ENCODE measurements around the gene YBX3. TPM values are rescaled to one million over a fixed set of nuclear protein-coding genes. Genes with fewer than 3 reads are reported as not detected.
"Not testable (repeated sequence)": the region's sequence is repeated elsewhere in the genome, so short reads cannot be mapped to it uniquely, and the experiment has no call there.

The YBX3 gene
- 998 TPM for total RNA-seq
- long read RNA-seq, transcript YBX3-202 (9 exons, 1,708 nt) = major isoform, 1,527 of 3,223 reads
- long read RNA-seq, transcript YBX3-206 (4 exons, 840 nt) = minor isoform, 7 of 3,223 reads
- long read RNA-seq, transcript YBX3-201 (10 exons, 1,796 nt) = minor isoform, 1,358 of 3,223 reads
- long read RNA-seq, partial matches to known transcripts = 62 of 3,223 reads
- long read RNA-seq, other reads (novel, unspliced or antisense) = 267 of 3,223 reads

DNA sequence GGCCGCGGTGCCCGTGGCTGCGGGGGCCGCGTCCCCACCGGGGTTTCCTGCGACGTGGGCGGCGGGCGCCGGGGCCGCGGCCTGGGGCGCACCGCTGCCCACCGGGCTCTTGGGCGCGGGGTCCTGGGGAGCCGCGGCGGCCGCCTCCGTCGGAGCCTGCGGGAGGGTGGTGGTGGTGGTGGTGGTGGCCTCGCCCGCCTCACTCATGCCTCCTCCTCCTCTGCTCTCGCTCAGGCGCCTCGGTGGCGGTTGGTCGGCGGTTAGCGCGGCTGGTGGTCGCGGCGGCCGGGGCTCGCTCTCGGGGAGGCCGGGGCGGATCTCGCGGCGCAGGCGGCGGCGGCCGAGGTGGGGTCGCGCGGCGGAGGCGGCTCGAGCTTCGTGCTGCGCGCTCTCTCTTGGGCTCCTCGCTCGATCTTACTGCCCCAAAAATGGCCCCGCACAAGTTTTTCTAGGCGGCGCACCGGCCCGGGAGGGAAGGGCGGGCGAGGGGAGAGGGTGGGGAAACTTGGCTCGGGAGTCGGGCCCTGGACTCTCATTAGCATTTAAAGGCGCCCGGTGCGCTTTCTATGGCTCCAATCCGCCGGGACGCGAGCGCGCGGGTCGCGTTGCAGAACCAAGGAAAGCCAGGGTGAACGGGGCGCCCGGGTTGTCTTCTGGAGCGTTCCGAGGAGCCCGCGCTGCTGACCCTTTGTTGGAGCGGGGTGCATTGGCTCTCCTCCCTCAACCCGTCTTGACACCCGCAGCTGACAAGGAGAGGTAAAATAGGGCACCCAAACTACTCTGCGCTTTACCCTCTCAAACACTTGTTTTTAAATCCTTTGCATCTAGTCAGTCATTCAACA, at the start of gene YBX3:
TSS of gene YBX3 (minus strand) at position 419 of the 842 bp plus-strand sequence. CDS start at position 207, 212 bp downstream.
- peak; percentile 93 for DNase-seq (ENCODE audit: low spot score)
- intact Hi-C loops (cut with DNase I) = loop anchor here (1.0 to 10.0 kb wide), 4 partner anchors 27 to 510 kb away; partner anchors contain the start of genes GABARAPL1 and MAGOHB

DNA sequence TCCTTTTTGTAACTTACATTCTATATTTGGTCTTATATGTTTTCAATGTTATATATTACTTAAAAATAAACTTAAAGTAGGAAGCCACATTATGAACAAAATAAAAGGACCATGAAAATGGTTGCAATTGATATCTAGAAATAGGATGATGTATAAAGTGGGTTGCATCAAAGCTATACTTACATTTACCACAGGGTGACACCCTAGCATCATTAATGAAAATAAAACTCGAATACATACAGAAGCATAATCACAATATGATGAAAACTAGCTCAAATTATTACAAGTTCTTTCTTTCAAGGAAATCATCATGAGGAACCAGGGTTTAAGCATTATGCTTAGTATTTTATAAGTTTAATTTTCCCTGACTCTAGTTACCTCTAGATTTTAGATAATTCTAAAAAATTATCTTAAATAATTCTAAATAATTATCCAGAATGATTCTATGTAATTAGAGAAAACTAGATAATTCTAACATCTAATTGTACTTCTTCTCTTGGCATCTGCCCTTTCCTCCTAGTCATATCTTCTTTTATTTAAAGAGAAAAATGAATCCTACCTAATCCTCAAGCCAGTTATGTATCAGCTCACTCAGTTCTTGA, 48.1 kb upstream of the YBX3 start:
- intact Hi-C loops (cut with DNase I) = loop anchor here (2.0 kb wide), 2 partner anchors 428 to 716 kb away; no protein-coding TSS in a partner anchor
- no peak for DNase-seq (ENCODE audit: low spot score)

GRCh38 chr12:10759657-10760056, 36.5 kb upstream of the YBX3 start:
- intact Hi-C loops (cut with DNase I) = no loop called here

DNA sequence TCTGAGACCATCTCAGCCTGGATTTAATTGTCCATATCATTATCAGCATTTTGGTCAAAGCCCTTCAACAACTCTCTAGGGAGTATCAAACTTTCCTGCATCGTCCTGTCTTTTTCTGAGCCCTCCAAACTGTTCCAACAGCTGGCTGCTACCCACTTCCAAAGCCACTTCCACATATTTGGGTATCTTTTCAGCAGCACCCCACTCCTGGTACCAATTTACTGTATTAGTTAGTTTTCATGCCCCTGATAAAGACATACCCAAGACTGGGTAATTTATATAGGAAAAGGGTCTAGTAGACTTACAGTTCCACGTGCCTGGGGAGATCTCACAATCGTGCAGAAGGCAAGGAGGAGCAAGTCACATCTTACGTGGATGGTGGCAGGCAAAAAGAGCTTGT, 33.1 kb upstream of the YBX3 start:
- DNase-seq (ENCODE audit: low spot score) = no peak
- intact Hi-C loops (cut with DNase I) = no loop called here

More at GRCh38 chr12:10759657-10760056, 36.5 kb upstream of the YBX3 start:
- DNase-seq (ENCODE audit: low spot score) = no peak

GRCh38 chr12:10753059-10753458, 29.9 kb upstream of the YBX3 start:
- intact Hi-C loops (cut with DNase I) = loop anchor here (5.0 kb wide), 1 partner anchor 141 kb away; the partner anchor contains the start of gene MAGOHB
- DNase-seq (ENCODE audit: low spot score) = no peak

DNA sequence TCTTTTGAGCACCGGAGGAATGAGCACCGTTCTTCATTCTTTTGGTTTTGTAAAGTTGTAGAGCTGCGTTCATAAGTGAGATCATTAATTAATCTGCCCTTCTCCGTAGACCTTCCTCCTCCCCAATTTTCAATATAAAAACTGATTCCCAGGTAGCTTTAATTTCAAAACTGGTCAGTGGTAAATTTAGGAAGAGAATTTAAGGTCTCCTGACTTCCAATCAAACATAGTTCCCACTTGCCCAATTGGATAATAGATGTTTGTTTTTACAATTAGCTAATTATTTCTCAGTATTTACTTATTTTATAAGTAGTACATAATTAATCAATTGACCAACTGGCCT, 27.2 kb upstream of the YBX3 start:
- intact Hi-C loops (cut with DNase I) = loop anchor here (1.0 to 5.0 kb wide), 2 partner anchors 27 to 138 kb away; partner anchors contain the start of genes MAGOHB and YBX3
- no peak for DNase-seq (ENCODE audit: low spot score)

DNA sequence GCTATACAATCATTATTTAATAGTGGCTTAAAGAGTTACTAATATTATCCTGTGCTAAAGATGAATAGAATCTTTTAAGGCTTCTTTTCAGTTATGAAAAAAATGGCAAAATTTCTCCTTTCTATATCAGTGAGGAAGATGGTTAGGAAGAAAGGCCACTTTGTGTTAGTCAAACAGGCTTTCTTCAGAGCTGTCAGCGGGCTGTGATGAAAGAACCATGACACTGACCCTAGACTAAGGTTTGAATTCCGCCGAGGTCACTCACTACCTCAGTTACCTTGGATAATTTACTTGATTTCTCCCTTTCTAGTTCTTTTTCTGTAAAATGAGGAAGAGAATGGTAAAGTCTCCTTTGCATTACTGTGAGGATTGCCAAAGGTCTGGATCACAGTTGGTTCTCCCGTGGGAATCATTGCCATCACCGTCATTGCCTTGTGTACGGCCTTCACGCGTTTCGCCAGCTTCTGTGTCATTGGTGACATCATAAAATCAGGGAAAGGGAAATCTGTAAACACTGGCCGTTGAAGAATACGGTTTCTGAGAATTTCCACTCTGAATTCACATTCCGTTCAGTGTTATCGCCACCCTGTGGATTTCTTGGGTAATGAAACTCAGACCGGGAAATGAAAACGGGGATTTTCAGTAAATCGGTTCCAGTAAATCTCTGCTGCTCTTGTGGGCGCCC, 26.7 kb upstream of the YBX3 start:
- DNase-seq (ENCODE audit: low spot score) = no peak
- intact Hi-C loops (cut with DNase I) = loop anchor here (1.0 to 5.0 kb wide), 2 partner anchors 27 to 138 kb away; partner anchors contain the start of genes MAGOHB and YBX3

DNA sequence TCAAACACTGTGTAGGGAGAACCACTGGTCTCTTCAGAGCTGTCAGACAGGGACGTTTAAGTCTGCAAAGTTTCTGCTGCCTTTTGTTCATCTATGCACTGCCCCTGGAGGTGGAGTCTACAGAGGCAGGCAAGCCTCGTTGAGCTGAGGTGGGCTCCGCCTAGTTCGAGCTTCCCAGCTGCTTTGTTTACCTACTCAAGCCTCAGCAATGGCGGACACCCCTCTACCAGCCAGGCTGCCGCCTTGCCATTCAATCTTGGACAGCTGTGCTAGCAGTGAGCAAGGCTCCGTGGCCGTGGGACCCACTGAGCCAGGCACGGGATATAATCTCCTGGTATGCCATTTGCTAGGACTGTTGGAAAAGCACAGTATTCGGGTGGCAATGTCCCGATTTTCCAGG, 24.6 kb upstream of the YBX3 start:
- no peak for DNase-seq (ENCODE audit: low spot score)
- intact Hi-C loops (cut with DNase I) = loop anchor here (2.0 kb wide), 1 partner anchor 73 kb away; the partner anchor contains the start of gene STYK1

DNA sequence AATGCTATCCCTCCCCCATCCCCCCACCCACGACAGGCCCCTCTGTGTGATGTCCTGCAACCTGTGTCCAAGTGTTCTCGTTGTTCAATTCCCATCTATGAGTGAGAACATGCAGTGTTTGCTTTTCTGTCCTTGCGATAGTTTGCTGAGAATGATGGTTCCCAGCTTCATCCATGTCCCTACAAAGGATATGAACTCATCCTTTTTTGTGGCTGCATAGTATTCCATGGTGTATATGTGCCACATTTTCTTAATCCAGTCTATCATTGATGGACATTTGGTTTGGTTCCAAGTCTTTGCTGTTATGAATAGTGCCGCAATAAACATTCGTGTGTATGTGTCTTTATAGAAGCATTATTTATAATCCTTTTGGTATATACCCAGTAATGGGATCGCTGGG, 20.3 kb upstream of the YBX3 start:
- DNase-seq (ENCODE audit: low spot score); intact Hi-C loops (cut with DNase I): not testable (repeated sequence)

DNA sequence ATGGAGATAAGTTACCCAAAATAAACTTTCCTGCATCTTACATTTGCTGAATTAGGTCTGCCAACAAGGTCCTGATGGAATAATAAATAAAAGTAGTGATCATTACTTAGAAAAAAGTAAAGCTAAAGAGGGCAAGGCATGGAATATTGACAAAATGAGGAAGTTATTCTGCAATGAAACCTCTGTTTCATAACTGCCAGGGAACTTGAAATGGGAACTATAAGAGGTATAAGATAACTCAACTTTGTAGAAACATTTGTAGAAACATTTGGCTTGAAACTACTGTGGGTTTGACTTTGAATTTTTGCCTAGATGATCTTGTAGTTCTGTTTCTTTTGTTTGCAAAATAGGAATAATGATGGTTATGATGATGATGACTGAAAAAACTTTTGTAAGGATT, 18.7 kb upstream of the YBX3 start:
- DNase-seq (ENCODE audit: low spot score) = no peak
- intact Hi-C loops (cut with DNase I) = no loop called here

GRCh38 chr12:10740182-10740581, 17.1 kb upstream of the YBX3 start:
- intact Hi-C loops (cut with DNase I) = no loop called here
- no peak for DNase-seq (ENCODE audit: low spot score)

GRCh38 chr12:10739157-10740118, 16.3 kb upstream of the YBX3 start:
- no peak for DNase-seq (ENCODE audit: low spot score)
- intact Hi-C loops (cut with DNase I) = no loop called here

- intact Hi-C loops (cut with DNase I) = no loop called here
Measured at GRCh38 chr12:10737249-10737648, 14.1 kb upstream of the YBX3 start.

DNA sequence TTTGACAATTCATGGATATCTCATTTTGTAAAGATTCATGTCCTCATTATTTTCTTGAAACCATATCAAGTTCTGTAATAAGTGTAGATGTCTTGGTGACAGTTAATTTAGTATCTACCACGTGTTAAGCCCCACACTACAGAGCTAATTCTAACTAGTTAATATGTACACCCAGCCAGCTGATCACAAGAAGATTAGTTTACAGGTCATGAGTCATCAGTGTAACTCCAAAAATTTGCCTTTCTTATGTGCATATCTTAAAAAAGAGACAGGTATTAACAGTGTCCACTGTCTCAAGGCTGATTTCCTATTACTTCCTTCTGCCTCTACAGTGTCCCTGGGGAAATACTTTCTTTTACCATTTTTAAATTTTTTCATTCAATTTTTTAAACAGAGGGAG, 13.3 kb upstream of the YBX3 start:
- intact Hi-C loops (cut with DNase I) = no loop called here
- no peak for DNase-seq (ENCODE audit: low spot score)

More at GRCh38 chr12:10737249-10737648, 14.1 kb upstream of the YBX3 start:
- DNase-seq (ENCODE audit: low spot score) = no peak

DNA sequence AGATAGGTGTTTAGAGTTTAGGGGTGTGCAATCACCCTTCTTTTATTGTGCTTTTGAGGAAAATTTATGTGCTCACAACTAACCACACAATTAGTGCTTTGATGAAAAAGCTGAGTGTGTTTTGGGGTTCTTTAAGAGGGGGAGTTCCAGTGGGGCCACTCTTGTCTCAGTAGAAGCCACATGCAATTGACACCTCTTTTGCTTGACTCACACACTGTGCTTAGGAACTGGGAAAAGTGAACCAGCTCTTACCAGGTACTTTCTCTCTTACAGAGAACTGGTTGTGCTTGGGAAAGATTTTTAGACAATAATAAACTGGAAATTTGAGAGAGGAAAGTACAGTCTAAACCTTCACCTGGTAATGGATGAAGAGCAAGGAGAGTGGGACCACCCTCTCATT, 12.3 kb upstream of the YBX3 start:
- intact Hi-C loops (cut with DNase I) = no loop called here
- DNase-seq (ENCODE audit: low spot score) = no peak

DNA sequence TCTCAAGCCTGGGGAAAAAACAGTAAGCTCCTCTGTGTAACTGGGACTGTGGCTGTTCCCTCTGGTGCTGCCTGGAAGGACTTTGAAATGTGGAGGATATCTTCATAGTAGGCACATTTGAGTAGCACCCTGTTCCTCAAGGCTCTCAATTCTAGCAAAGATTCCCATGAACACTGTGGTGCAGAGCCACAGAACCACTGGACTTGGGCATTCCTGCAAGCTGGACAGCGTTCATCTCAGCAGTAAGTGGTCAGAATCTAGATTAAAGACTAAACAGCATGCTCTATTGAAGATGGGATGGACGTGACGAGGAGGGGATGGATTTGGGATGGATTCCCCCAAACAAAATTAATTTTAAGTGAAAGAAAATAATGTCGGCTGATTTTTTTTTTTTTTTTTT, 9.4 kb upstream of the YBX3 start:
- intact Hi-C loops (cut with DNase I) = no loop called here

DNA sequence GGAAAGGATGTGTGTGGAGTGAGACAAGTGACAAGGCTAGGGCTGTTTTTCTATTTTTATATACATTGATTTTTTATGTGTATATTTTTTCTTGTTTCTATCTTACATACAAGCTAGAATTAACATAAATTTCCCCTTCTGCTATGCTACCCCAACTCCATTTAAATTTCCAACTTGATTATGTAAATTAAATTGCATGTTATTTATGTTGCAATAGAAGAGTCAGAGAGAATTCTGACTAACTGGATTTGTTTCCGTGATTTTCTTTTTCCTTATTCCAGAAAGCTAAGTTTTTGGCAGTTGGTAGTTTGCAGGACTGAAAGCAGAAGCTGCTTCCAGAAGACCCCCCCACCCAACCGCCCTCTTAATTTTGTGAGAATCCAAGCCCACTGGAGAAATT, 8.9 kb upstream of the YBX3 start:
- DNase-seq (ENCODE audit: low spot score) = no peak
- intact Hi-C loops (cut with DNase I) = no loop called here

More for the DNA sequence above, 9.4 kb upstream of the YBX3 start:
- no peak for DNase-seq (ENCODE audit: low spot score)

DNA sequence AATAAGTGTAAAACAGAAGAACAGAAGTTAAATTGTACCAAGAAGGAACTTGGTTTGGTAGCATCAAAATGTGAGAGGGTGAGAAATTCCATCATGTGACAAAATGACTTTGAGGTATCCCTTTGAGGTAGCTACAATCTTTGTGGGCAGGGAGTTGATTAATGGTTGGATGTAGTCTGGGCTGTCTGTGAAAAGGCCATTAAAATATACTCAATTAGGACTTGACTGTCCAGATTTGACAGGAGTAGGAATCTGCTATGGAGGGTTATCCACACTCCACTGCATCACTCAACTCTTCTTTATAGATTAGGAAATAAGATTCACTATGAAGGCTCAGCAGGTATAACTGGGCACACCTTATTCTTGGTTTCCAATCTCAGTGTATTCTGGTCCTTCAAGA, 7.4 kb upstream of the YBX3 start:
- intact Hi-C loops (cut with DNase I) = no loop called here
- no peak for DNase-seq (ENCODE audit: low spot score)

Data from cardiac septum (tissue), 1 donor.